Left renal pelvis (tissue), 4 donors: ENCODE measurements around the gene SLC12A5. TPM values are rescaled to one million over a fixed set of nuclear protein-coding genes. Genes with fewer than 3 reads are reported as not detected.

Experiments
- DNase-seq, 4 donors: peaks; one replicate each; pipeline ENCODE4 v3.0.0-alpha.2; 2013; ENCODE audit warnings: low read depth in 4 of 4, low spot score in 3 of 4
- polyA plus RNA-seq, 4 donors: library from polyadenylated mRNA; unstranded; fragments of 120-200 nt; gene quantifications; one replicate each; pipeline ENCODE4 v1.2.1, GENCODE V29; 2013; ENCODE audit not compliant: insufficient read length in 4 of 4

The SLC12A5 gene
- polyA plus RNA-seq, 4 donors = 0.85 to 2.3 (median 1.5) TPM

GRCh38 chr20:46006022-46006705 is 22.9 kb upstream of the SLC12A5 start:
- no peak for DNase-seq

DNA sequence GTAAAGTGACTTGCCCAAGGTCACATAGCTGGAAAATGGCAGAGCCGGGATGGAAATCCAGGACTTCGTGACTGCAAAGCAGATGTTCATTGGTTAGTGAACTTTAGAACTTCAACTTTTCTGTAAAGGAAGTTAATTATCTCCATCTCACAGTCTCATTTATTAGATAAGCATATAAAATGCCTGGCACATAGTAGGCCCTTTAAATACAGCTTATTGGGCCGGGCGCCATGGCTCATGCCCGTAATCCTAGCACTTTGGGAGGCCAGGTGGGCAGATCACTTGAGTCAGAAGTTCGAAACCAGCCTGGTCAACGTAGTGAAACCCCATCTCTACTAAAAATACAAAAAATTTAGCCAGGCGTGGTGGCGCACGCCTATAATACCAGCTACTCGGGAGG is 22.1 kb upstream of the SLC12A5 start:
- no peak for DNase-seq

- DNase-seq = no peak
Observed at GRCh38 chr20:46007671-46008070, 21.3 kb upstream of the SLC12A5 start.

GRCh38 chr20:46009816-46010215 is 19.2 kb upstream of the SLC12A5 start:
- DNase-seq = no peak

DNA sequence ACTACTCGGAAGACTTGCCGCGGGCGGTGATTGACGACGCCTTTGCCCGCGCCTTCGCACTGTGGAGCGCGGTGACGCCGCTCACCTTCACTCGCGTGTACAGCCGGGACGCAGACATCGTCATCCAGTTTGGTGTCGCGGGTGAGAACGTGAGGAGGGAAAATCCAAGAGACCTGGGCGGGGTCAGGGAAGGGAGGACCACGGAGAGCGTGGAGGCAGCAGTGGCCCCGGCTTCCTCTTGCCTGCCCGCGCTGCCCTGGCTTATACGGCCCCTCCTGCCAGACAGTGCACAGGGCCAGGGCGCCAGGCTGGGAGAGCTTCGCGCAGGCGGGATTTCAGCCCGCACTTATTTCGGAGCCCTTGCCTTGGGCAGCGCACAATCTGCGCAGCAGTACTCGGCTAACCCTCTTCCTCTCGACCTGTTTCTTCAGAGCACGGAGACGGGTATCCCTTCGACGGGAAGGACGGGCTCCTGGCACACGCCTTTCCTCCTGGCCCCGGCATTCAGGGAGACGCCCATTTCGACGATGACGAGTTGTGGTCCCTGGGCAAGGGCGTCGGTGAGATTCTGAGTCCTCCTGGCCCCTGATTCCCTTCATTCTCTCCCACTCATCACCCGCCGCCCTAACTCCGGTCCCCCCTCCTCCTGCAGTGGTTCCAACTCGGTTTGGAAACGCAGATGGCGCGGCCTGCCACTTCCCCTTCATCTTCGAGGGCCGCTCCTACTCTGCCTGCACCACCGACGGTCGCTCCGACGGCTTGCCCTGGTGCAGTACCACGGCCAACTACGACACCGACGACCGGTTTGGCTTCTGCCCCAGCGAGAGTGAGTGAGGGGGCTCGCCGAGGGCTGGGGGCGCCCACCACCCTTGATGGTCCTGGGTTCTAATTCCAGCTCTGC is 18.3 kb upstream of the SLC12A5 start:
- DNase-seq = no peak

DNA sequence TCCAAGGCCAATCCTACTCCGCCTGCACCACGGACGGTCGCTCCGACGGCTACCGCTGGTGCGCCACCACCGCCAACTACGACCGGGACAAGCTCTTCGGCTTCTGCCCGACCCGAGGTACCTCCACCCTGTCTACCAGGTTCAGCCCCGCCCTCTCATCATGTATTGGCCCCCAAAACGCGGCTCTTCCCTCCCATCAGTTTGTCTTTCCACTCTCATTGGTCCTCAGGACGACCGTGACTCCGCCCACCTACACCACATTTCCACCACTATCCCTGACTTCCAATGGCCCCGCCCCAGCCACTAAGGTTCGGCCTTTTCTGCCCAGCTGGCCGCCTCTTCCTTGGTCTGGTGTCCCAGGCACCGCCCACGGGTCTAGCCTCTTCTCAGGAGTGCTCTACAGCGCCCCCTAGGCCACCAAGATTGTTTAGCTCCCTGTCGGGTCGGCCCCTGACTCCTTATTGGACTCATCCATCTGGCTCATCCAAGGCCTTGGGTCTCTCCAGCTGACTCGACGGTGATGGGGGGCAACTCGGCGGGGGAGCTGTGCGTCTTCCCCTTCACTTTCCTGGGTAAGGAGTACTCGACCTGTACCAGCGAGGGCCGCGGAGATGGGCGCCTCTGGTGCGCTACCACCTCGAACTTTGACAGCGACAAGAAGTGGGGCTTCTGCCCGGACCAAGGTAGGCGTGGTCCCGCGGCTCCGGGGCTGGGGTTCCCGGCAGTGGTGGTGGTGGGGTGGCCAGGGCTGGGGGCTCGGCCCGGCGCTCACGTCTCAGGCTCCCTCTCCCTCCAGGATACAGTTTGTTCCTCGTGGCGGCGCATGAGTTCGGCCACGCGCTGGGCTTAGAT is 17.2 kb upstream of the SLC12A5 start:
- no peak for DNase-seq

DNA sequence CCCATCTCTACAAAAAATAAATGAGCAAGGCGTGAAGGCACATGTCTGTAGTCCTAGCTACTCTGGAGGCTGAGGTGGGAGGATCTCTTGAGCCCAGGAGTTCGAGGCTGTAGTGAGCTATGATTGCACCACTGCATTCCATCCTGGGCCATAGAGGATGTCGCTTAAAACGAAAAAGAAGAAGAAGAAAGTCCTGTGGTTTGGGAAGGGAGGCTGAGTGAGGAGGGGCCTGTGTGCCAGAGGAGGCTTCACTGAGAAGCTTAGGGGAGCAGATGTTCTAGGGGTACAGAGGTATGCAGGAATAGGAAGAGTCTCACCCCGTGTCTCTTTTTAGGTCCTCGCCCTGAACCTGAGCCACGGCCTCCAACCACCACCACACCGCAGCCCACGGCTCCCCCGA is 16.1 kb upstream of the SLC12A5 start:
- DNase-seq = no peak

GRCh38 chr20:46013322-46013828 is 15.6 kb upstream of the SLC12A5 start:
- no peak for DNase-seq

DNA sequence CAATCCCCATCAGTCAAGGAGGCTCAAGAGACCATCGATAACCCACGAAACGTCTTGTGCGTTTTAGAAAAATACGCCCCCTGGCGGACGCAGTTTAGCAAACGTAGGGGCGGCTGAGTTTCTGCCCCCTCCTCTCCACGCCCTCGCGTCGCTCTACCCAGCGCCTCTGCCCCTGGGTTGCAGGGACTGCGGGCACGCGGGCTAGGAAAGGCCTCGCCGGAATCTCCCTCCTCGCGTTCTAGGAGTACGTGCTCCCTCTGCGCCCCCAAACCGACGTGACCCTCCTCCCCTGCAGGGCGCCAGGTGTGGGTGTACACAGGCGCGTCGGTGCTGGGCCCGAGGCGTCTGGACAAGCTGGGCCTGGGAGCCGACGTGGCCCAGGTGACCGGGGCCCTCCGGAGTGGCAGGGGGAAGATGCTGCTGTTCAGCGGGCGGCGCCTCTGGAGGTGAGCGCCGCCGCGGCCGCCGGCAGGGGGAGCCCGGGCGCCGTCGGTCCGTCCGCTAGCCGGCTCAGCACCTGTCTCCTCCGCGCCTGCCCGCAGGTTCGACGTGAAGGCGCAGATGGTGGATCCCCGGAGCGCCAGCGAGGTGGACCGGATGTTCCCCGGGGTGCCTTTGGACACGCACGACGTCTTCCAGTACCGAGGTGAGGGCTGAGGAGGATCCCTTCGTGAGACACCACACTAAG is 15.0 kb upstream of the SLC12A5 start:
- DNase-seq = no peak

DNA sequence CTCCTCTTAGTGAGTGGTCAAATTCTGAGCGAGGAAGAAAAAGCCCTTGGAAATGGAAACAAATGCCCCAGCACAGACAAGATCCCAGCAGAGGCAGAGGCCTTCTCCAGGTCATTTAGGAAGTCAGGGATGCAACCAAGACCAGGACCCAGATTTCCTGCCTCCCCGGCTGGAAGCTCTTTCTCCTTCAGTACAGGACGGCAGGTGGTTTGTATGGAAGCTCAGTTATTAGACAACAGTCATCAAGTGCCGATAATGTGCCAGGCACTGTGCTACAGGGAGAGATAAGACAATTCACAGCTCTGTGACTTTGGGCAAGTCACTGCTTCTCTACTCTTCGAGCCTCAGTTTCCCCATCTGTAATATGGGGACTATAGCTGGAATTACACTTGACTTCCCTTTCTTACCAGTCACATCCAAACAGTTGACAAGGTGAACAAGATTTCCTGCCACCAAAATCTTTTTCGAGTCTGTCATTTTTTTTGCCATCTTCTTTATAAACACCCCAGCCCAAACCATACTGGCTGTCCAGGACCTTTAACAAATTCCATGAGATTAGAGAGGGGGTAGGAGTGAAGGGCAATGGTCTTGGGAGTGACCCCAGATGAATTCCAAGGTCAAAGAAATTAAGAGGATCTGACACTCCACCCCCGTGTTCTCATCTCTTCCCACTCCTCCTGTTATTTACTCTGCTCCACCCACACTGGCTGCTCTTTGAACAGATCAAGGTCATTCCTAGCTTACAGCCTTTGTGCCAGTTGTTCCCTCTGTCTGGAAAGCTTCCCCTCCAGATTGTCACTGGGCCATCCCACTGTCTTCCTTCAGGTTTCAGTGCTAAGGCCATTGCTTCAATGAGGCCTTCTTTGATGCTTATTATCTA is 14.3 kb upstream of the SLC12A5 start:
- no peak for DNase-seq

- DNase-seq = no peak
Observed at GRCh38 chr20:46017272-46017671, 11.7 kb upstream of the SLC12A5 start.

DNA sequence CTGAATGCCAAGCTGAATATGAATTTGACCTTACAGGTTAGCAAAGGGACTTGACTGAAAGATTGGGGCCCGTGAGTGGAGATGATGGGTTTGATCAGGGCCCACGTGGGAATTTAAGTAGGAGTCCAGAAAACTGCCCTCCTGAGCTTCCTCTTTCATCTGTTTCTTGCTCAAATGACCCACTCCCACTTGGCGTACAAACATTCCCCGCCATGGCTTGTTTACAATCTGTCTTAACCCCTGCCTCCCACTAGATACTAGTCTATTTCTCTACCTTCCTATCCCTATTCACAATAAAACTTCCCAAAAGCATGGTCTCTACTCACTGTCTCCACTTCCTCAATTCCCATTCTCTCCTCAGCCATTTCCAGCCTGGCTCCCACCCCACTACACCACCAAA is 10.9 kb upstream of the SLC12A5 start:
- no peak for DNase-seq

DNA sequence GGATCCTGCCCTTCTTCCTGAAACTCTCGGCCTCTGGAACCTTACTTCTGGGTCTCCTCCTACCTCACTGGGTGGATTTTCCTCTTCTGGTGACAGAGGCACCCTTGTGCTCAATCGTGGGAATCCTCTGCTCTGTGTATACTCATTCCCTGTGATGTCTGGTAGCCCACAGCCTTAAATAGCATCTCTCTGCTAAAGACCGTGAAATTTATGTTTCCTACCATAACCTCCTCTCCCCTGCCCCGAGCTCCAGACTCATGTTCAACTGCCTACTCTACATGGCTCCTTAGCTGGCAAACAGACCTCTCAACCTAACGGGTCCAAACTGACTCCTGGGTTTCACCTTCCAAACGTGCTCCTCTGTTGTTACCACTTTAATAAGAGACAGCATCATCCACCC is 10.4 kb upstream of the SLC12A5 start:
- no peak for DNase-seq

DNA sequence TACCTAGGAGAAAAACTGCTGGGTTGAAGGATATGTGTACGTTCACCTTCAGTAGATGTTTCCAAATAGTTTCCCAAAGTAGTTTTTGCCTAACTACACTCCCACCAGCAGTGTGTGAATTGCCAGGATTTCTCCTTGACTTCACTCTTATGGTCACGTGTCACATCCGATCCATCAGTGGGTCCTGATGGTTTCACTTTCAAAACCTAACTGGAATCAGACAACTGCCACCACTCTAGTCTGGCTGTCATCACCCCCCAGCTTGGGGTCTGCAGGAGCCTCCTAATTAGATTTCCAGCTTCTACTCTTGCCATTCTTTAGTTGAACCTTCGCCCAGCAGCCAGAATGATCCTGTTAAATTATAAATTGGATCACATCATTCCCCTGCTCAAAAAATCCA is 8.5 kb upstream of the SLC12A5 start:
- no peak for DNase-seq

DNA sequence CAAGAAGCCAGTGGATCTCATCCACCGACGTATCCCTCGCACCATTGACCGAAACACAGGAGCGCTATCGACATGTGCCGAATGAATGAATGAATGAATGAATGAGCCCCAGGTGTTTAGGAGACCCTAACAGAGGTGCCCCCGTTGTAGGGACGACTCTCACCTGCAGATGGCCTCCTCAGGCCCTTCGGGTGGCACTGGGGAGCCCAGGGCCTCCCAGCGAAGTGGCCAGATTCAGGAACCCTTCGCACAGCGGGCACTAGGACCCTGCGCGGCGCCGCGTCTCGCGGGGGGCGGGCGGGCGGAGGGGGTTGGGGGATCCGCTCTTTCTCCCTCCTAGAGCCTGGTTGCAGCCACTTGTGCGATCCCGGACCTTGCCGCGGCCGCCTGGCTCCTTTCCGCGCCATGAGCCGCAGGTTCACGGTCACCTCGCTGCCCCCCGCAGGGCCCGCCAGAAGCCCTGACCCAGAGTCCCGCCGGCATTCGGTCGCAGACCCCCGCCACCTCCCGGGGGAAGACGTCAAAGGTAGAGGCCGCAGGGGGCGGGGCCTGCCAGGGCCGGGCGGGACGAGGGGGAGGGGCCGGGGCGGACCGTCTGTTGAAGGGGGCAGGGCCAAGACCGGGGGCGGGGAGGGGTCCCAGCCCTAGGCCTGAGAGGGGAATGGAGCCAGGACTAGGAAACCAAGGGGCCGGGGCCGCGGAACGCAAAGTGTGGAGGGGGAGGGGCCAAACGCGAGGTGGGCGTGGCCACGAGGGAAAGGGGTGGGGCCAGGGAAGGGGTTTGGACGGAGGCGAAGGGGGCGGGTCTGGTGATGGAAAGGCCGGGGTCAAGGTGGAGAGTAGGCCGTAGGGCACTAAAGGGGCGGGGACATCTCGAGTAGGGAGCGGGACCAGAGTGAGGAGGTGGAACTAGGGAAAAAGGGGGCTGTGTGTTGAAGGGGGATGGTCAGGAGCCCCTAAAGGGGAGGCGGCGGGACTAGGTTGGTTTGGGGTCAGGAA is 7.4 kb upstream of the SLC12A5 start:
- no peak for DNase-seq

DNA sequence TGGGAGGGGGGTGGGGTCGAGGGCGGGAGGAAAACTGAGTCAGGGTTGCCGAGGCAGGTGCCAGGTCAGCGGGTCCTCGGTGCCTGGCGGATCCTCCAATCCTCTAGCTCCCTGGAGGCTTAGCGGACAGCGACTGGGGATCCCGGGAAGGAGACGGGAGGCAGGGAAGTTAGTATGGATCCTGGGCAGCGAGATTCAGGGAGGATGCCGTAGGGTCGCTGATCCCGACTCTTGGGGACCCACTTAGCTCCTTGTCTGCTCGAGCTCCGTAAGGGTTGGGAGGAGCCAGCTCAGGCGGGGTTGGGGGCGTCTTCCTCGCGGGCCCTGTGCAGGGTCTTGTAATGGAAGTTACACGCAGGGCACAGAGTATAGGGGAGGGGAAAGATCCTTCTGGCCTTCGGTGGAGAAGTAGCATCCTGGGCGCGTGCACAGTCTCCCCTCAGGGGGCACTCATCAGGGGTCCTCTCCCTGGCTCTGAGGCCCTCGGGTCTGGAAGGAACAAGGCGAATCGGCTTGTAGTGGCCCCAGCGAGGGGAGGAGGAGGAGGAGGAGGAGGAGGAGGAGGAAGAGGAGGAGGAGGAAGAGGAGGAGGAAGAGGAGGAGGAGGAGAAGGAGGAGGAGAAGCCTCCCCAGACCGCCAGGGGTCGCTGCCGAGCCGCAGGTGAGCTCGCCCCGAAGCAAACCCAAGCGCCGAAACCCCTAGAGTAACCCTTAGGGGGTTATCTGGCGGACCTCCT is 6.4 kb upstream of the SLC12A5 start:
- DNase-seq = no peak

- DNase-seq = no peak
Observed at GRCh38 chr20:46023148-46023484, 5.9 kb upstream of the SLC12A5 start.

- no peak for DNase-seq
Observed at GRCh38 chr20:46023999-46024398, 5.0 kb upstream of the SLC12A5 start.
